ENCODE results near the gene MCRIP2. TPM values are rescaled to one million over a fixed set of nuclear protein-coding genes. Genes with fewer than 3 reads are reported as not detected.
A peak's percentile ranks its signal among the peaks of the same experiment; 100 is the strongest.

The MCRIP2 gene
- polyA plus RNA-seq, 12 donors = 6.6 to 35.0 (median 9.4) TPM; not detected in 1

GRCh38 chr16:630249-630814 lies 11.3 kb upstream of the MCRIP2 start:
- no peak for DNase-seq

- no peak for DNase-seq
Measured at GRCh38 chr16:630815-631405, 10.7 kb upstream of the MCRIP2 start, which contains the start of gene WFIKKN1. TSS of gene WFIKKN1 (plus strand) at chr16:630985. CDS start at chr16:631254, 269 bp downstream.

GRCh38 chr16:631808-632358 lies 9.7 kb upstream of the MCRIP2 start:
- no peak for DNase-seq

GRCh38 chr16:632486-633335 lies 8.9 kb upstream of the MCRIP2 start:
- no peak for DNase-seq

GRCh38 chr16:633336-634050 lies 8.1 kb upstream of the MCRIP2 start:
- no peak for DNase-seq

GRCh38 chr16:634051-634670 lies 7.5 kb upstream of the MCRIP2 start:
- DNase-seq = no peak

- no peak for DNase-seq
Measured at GRCh38 chr16:634996-635395, 6.6 kb upstream of the MCRIP2 start.

GRCh38 chr16:635573-636205 lies 5.9 kb upstream of the MCRIP2 start:
- DNase-seq = no peak

GRCh38 chr16:636206-637080 lies 5.2 kb upstream of the MCRIP2 start, which contains the start of gene METTL26:
TSS of gene METTL26 (minus strand) at chr16:636305. CDS start at chr16:636290, 15 bp downstream.
- peak; percentile 95 for DNase-seq

GRCh38 chr16:637081-638018 lies 4.3 kb upstream of the MCRIP2 start:
- DNase-seq = no peak

- no peak for DNase-seq
Measured at GRCh38 chr16:638034-638543, 3.5 kb upstream of the MCRIP2 start.

GRCh38 chr16:638836-639235 lies 2.8 kb upstream of the MCRIP2 start:
- DNase-seq = no peak

GRCh38 chr16:640614-641013 lies 1.0 kb upstream of the MCRIP2 start:
- no peak for DNase-seq

- no peak for DNase-seq
Measured at GRCh38 chr16:642189-643049, 791 bp downstream of the MCRIP2 start.

GRCh38 chr16:643050-643368 lies 1.4 kb downstream of the MCRIP2 start:
- no peak for DNase-seq

- no peak for DNase-seq
Measured at GRCh38 chr16:644556-644955, 2.9 kb downstream of the MCRIP2 start.

GRCh38 chr16:645852-646678 lies 4.4 kb downstream of the MCRIP2 start:
- DNase-seq = no peak
